ENCODE results near the gene APOL6. TPM values are rescaled to one million over a fixed set of nuclear protein-coding genes. Genes with fewer than 3 reads are reported as not detected.
A peak's percentile ranks its signal among the peaks of the same experiment; 100 is the strongest.

APOL6 gene, protein sequence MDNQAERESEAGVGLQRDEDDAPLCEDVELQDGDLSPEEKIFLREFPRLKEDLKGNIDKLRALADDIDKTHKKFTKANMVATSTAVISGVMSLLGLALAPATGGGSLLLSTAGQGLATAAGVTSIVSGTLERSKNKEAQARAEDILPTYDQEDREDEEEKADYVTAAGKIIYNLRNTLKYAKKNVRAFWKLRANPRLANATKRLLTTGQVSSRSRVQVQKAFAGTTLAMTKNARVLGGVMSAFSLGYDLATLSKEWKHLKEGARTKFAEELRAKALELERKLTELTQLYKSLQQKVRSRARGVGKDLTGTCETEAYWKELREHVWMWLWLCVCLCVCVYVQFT
- total RNA-seq (1.3 and 3.0 TPM in 2 replicates), polyA plus RNA-seq (0.33 TPM in 2 replicates), polyA minus RNA-seq (1.1 TPM in 2 replicates), Bru-seq, nascent RNA (percentile 50 among the genes with signal in this experiment), BruChase-seq, experiment 1, labeled RNA remaining after a 6-hour chase (percentile 53 among the genes with signal in this experiment), BruChase-seq, experiment 2, labeled RNA remaining after a 2-hour chase (percentile 51 among the genes with signal in this experiment)
- polyA plus RNA-seq (2011; cell fraction: cytosol; rRNA removed), result 0.36 and 0.38 TPM in 2 replicates
- 0.39 and 0.40 TPM in 2 replicates for polyA plus RNA-seq (2011; cell fraction: nucleus; rRNA removed)
- 0.46 and 0.55 TPM in 2 replicates for polyA plus RNA-seq (2012)
- polyA minus RNA-seq (2011; cell fraction: cytosol; rRNA and poly(A)+ RNA removed), result 7.2 TPM
- 0.77 and 0.96 TPM in 2 replicates for polyA minus RNA-seq (2011; cell fraction: nucleus; rRNA and poly(A)+ RNA removed)
- long read RNA-seq, full-length matches to known transcripts, result 1 of 1 reads
- long read RNA-seq, partial matches to known transcripts, result 0 of 1 reads
- long read RNA-seq, other reads (novel, unspliced or antisense), result 0 of 1 reads

GRCh38 chr22:35648066-35649025, at the start of gene APOL6:
Gene APOL6, plus strand, starts transcription at chr22:35648446. Its CDS starts 7,980 bp downstream, at chr22:35656426.
- Histone ChIP-seq H3K27me3 (ENCODE audit: control insufficient read depth in 2 of 2, insufficient read depth in 2 of 2, low read length in 2 of 2) (no peaks in the 10 kb centered on the region), H3K9me1 (replicated peaks; ENCODE audit: control insufficient read depth, extremely low read depth, insufficient read depth, low read length) (no peaks in the 10 kb centered on the region), H3K4me3 (replicated peaks in 1 of 3; ENCODE audit: insufficient read depth in 1 of 3, low read depth in 1 of 3, low read length in 3 of 3) (peak within 1 kb of the TSS; percentile 41 to 59 (median 50)), H2AFZ (ENCODE audit: low read depth, low read length) (peak within 1 kb of the TSS; percentile 96), H4K20me1 (replicated peaks; ENCODE audit: control insufficient read depth, extremely low read depth, insufficient read depth, low read length) (no peaks in the 10 kb centered on the region), H3K79me2 (ENCODE audit: control insufficient read depth, insufficient read depth, low read length) (no peaks in the 10 kb centered on the region), H3K9ac (replicated peaks; ENCODE audit: extremely low read depth, insufficient read depth, low read length) (peak within 1 kb of the TSS; percentile 64), H3K27ac (ENCODE audit: insufficient read depth, low read depth, low read length) (peak within 1 kb of the TSS; percentile 5), H3K36me3 (ENCODE audit: control insufficient read depth in 2 of 2, extremely low read depth in 1 of 2, insufficient read depth in 2 of 2, low read length in 2 of 2) (no peaks in the 10 kb centered on the region), H3K9me3 (replicated peaks; ENCODE audit: control insufficient read depth, insufficient read depth, low read length) (no peaks in the 10 kb centered on the region), H3K4me1 (ENCODE audit: control insufficient read depth, extremely low read depth, insufficient read depth, low read length) (peaks cover 8% of the 10 kb centered on the region), H3K4me2 (ENCODE audit: insufficient read depth, low read length) (peak within 1 kb of the TSS; percentile 70)
- intact Hi-C loops (cut with micrococcal nuclease) (loop anchor here (10.0 kb wide), 1 partner anchor 86 kb away; no protein-coding TSS in a partner anchor), dilution Hi-C loops (cut with MboI; ENCODE audit: extremely low pct_ligation_motif_present, low sequenced_read_pairs) (no loop called here)
- BruUV-seq (replicated peaks), result no TSS peak
- ChIA-PET CTCF (interaction anchor here (0.6 to 1.8 kb wide), 7 partner anchors 11 to 417 kb away, joined by 3 to 7 read pairs (median 5); no protein-coding TSS in a partner anchor), POLR2A (no interaction called here)
- DNase-seq (ENCODE audit: low read depth, low spot score) (peak; percentile 50), FAIRE-seq (peak; percentile 85)
- TF ChIP-seq GATA2 (IDR thresholded peaks at IDR 0.05; ENCODE audit: insufficient read depth, insufficient read length, low read depth, low read length) (no peak), POLR2A (IDR thresholded peaks at IDR 0.05; ENCODE audit: low read depth, low read length) (no peak), CTCF (IDR thresholded peaks at IDR 0.05; ENCODE audit: extremely low read depth in 1 of 2, insufficient read depth in 1 of 2, low read depth in 1 of 2, low read length in 2 of 2) (no peak), EZH2 (IDR thresholded peaks at IDR 0.05; ENCODE audit: borderline replicate concordance, low read depth, low read length, severe bottlenecking) (no peak), MYC (IDR thresholded peaks at IDR 0.05; ENCODE audit: low read depth, low read length) (no peak), JUN (IDR thresholded peaks at IDR 0.05; ENCODE audit: borderline replicate concordance, insufficient read depth, insufficient read length, low read depth) (no peak), POLR2AphosphoS5 (IDR thresholded peaks at IDR 0.05; ENCODE audit: insufficient read depth, low read depth, low read length) (no peak), FOS (IDR thresholded peaks at IDR 0.05; ENCODE audit: borderline replicate concordance, insufficient read depth, low read length) (no peak)
- TF ChIP-seq, protein P1, sequence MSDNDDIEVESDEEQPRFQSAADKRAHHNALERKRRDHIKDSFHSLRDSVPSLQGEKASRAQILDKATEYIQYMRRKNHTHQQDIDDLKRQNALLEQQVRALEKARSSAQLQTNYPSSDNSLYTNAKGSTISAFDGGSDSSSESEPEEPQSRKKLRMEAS (IDR thresholded peaks at IDR 0.05; ENCODE audit: insufficient read depth, insufficient read length), result no peak
